ENCODE data around the gene ZNF132. TPM values are rescaled to one million over a fixed set of nuclear protein-coding genes. Genes with fewer than 3 reads are reported as not detected.
"Not testable (repeated sequence)": the region's sequence is repeated elsewhere in the genome, so short reads cannot be mapped to it uniquely, and the experiment has no call there.

Gene ZNF132
- total RNA-seq, 1 donor from 2014 or later = 1.2 TPM

- no peak overlapping the region for H3K27ac Mint-ChIP-seq (ENCODE audit: unreplicated experiment)
- DNase-seq (ENCODE audit: low spot score) = no peak
- no peaks in the 10 kb centered on the region for H3K9me3 Mint-ChIP-seq (ENCODE audit: unreplicated experiment)
- H3K27me3 Mint-ChIP-seq (ENCODE audit: unreplicated experiment) = peaks cover 7% of the 10 kb centered on the region
- H3K36me3 Mint-ChIP-seq (ENCODE audit: low read depth, unreplicated experiment) = peaks cover 21% of the 10 kb centered on the region
- TF ChIP-seq CTCF (IDR thresholded peaks at IDR 0.05; ENCODE audit: unreplicated experiment) = no peak
- H3K4me1 Mint-ChIP-seq (ENCODE audit: unreplicated experiment) = peaks cover 6% of the 10 kb centered on the region
- H3K4me3 Mint-ChIP-seq (ENCODE audit: unreplicated experiment) = no peak overlapping the region
Measured at GRCh38 chr19:58453743-58454142, 13.8 kb upstream of the ZNF132 start.

- peak within 1 kb of the TSS; percentile 83 for H3K27ac Mint-ChIP-seq (ENCODE audit: unreplicated experiment)
- no peak for TF ChIP-seq CTCF (IDR thresholded peaks at IDR 0.05; ENCODE audit: unreplicated experiment)
- peaks cover 9% of the 10 kb centered on the region for H3K27me3 Mint-ChIP-seq (ENCODE audit: unreplicated experiment)
- peak; percentile 92 for DNase-seq (ENCODE audit: low spot score)
- H3K36me3 Mint-ChIP-seq (ENCODE audit: low read depth, unreplicated experiment) = peaks cover 21% of the 10 kb centered on the region
- H3K9me3 Mint-ChIP-seq (ENCODE audit: unreplicated experiment) = peaks cover 6% of the 10 kb centered on the region
- H3K4me3 Mint-ChIP-seq (ENCODE audit: unreplicated experiment) = peak within 1 kb of the TSS; percentile 90
- peaks cover 6% of the 10 kb centered on the region for H3K4me1 Mint-ChIP-seq (ENCODE audit: unreplicated experiment)
Measured at GRCh38 chr19:58451358-58452101, 11.6 kb upstream of the ZNF132 start, which contains the start of gene ZNF324B. ZNF324B (plus strand) TSS chr19:58451622; CDS start chr19:58453702, 2,080 bp downstream.

GRCh38 chr19:58450856-58451357 lies 11.0 kb upstream of the ZNF132 start:
- no peak for DNase-seq (ENCODE audit: low spot score)
- H3K9me3 Mint-ChIP-seq (ENCODE audit: unreplicated experiment) = peaks cover 6% of the 10 kb centered on the region
- H3K36me3 Mint-ChIP-seq (ENCODE audit: low read depth, unreplicated experiment) = peaks cover 20% of the 10 kb centered on the region
- peak overlapping the region; percentile 90 for H3K4me3 Mint-ChIP-seq (ENCODE audit: unreplicated experiment)
- TF ChIP-seq CTCF (IDR thresholded peaks at IDR 0.05; ENCODE audit: unreplicated experiment) = no peak
- peaks cover 9% of the 10 kb centered on the region for H3K27me3 Mint-ChIP-seq (ENCODE audit: unreplicated experiment)
- peak overlapping the region; percentile 83 for H3K27ac Mint-ChIP-seq (ENCODE audit: unreplicated experiment)
- H3K4me1 Mint-ChIP-seq (ENCODE audit: unreplicated experiment) = peaks cover 6% of the 10 kb centered on the region

GRCh38 chr19:58449980-58450379 lies 10.0 kb upstream of the ZNF132 start:
- not testable (repeated sequence) for H3K27ac Mint-ChIP-seq (ENCODE audit: unreplicated experiment); DNase-seq (ENCODE audit: low spot score); H3K4me1 Mint-ChIP-seq (ENCODE audit: unreplicated experiment); H3K27me3 Mint-ChIP-seq (ENCODE audit: unreplicated experiment); H3K9me3 Mint-ChIP-seq (ENCODE audit: unreplicated experiment); H3K4me3 Mint-ChIP-seq (ENCODE audit: unreplicated experiment)
- H3K36me3 Mint-ChIP-seq (ENCODE audit: low read depth, unreplicated experiment) = peaks cover 20% of the 10 kb centered on the region

- H3K9me3 Mint-ChIP-seq (ENCODE audit: unreplicated experiment); H3K4me3 Mint-ChIP-seq (ENCODE audit: unreplicated experiment); H3K4me1 Mint-ChIP-seq (ENCODE audit: unreplicated experiment); H3K27me3 Mint-ChIP-seq (ENCODE audit: unreplicated experiment); H3K27ac Mint-ChIP-seq (ENCODE audit: unreplicated experiment); DNase-seq (ENCODE audit: low spot score): not testable (repeated sequence)
- H3K36me3 Mint-ChIP-seq (ENCODE audit: low read depth, unreplicated experiment) = peaks cover 15% of the 10 kb centered on the region
Measured at GRCh38 chr19:58448860-58449259, 8.9 kb upstream of the ZNF132 start.

DNA sequence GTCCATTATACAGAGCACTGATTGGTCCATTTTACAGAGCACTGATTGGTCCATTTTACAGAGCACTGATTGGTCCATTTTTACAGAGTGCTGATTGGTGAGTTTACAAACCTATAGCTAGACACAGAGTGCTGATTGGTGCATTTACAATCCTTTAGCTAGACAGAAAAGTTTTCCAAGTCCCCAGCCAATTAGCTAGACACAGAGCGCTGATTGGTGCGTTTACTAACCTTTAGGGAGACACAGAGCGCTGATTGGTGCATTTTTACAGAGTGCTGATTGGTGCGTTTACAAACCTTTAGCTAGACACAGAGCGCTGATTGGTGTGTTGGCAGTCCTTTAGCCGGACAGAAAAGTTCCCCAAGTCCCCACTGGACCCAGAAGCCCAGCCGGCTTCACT lies 3.0 kb upstream of the ZNF132 start:
- Mint-ChIP-seq H3K9me3 (ENCODE audit: unreplicated experiment) (peaks cover 11% of the 10 kb centered on the region), H3K27me3 (ENCODE audit: unreplicated experiment) (peaks cover 17% of the 10 kb centered on the region), H3K36me3 (ENCODE audit: low read depth, unreplicated experiment) (peaks cover 23% of the 10 kb centered on the region)
- DNase-seq (ENCODE audit: low spot score); H3K4me3 Mint-ChIP-seq (ENCODE audit: unreplicated experiment); H3K4me1 Mint-ChIP-seq (ENCODE audit: unreplicated experiment); H3K27ac Mint-ChIP-seq (ENCODE audit: unreplicated experiment): not testable (repeated sequence)

Data from endothelial cell (in vitro differentiated cells).